Activated T-cell treated with anti-CD3 and anti-CD28 coated beads, Interleukin-2, amount 50 U/mL, for 4 hours (primary cell): ENCODE results near the gene TMC4. TPM values are rescaled to one million over a fixed set of nuclear protein-coding genes. Genes with fewer than 3 reads are reported as not detected.

Experiments used
- ATAC-seq, 2 donors: fragments of 200-7000 bp; cut with Tn5 transposase; one replicate each; pipeline ENCODE4 v1.10.0; 2021
- DNase-seq: peaks from one replicate; pipeline ENCODE4 v3.0.0-alpha.2; 2020
- H3K27me3 Mint-ChIP-seq: one replicate; pipeline ENCODE4 v1.8.0; 2021; ENCODE audit warnings: low read depth, mixed read lengths
- H3K36me3 Mint-ChIP-seq: one replicate; pipeline ENCODE4 v1.8.0; 2022; ENCODE audit warnings: mixed read lengths; ENCODE audit not compliant: insufficient read depth
- H3K4me1 Mint-ChIP-seq: one replicate; pipeline ENCODE4 v1.8.0; 2021; ENCODE audit warnings: low read depth, mixed read lengths
- H3K4me3 Mint-ChIP-seq: one replicate; pipeline ENCODE4 v1.8.0; 2021; ENCODE audit warnings: mild to moderate bottlenecking, moderate library complexity, mixed read lengths
- H3K9me3 Mint-ChIP-seq: one replicate; pipeline ENCODE4 v1.8.0; 2021; ENCODE audit warnings: mixed read lengths
- total RNA-seq, 3 donors: library from RNA; stranded (reverse); gene quantifications; one replicate each; pipeline ENCODE4 v1.2.1, GENCODE V29; 2021

The TMC4 gene
- total RNA-seq, 3 donors from 2014 or later: 0.63 to 0.98 (median 0.79) TPM

GRCh38 chr19:54159352-54160181, 13.4 kb downstream of the TMC4 start, which contains the start of gene LENG1:
TSS of gene LENG1 (minus strand) at chr19:54159721. CDS start at chr19:54159695, 26 bp downstream.
- Mint-ChIP-seq H3K27me3 (no peaks in the 10 kb centered on the region), H3K4me1 (peaks cover 68% of the 10 kb centered on the region), H3K9me3 (no peaks in the 10 kb centered on the region), H3K36me3 (peaks cover 16% of the 10 kb centered on the region), H3K4me3 (peak within 1 kb of the TSS; percentile 97)
- ATAC-seq (peak; percentile 90 to 91), DNase-seq (peak; percentile 97)

- no peak for DNase-seq
- Mint-ChIP-seq H3K4me1 (peaks cover 67% of the 10 kb centered on the region), H3K36me3 (peaks cover 20% of the 10 kb centered on the region)
Measured at GRCh38 chr19:54158812-54159351, 14.1 kb downstream of the TMC4 start.

GRCh38 chr19:54156953-54157352, 16.0 kb downstream of the TMC4 start:
- Mint-ChIP-seq H3K4me3 (peak overlapping the region; percentile 38), H3K4me1 (peaks cover 58% of the 10 kb centered on the region)

More at GRCh38 chr19:54158812-54159351, 14.1 kb downstream of the TMC4 start:
- Mint-ChIP-seq H3K27me3 (no peaks in the 10 kb centered on the region), H3K9me3 (no peaks in the 10 kb centered on the region), H3K4me3 (peak overlapping the region; percentile 97)
- ATAC-seq: no peak

GRCh38 chr19:54156490-54156889, 16.5 kb downstream of the TMC4 start:
- Mint-ChIP-seq H3K9me3 (no peaks in the 10 kb centered on the region), H3K27me3 (no peaks in the 10 kb centered on the region), H3K36me3 (peaks cover 22% of the 10 kb centered on the region), H3K4me1 (peaks cover 55% of the 10 kb centered on the region), H3K4me3 (no peak overlapping the region)
- DNase-seq: no peak
- no peak for ATAC-seq

More at GRCh38 chr19:54156953-54157352, 16.0 kb downstream of the TMC4 start:
- no peak for ATAC-seq
- Mint-ChIP-seq H3K36me3 (peaks cover 22% of the 10 kb centered on the region), H3K27me3 (no peaks in the 10 kb centered on the region), H3K9me3 (no peaks in the 10 kb centered on the region)
- no peak for DNase-seq

GRCh38 chr19:54155694-54156093, 17.3 kb downstream of the TMC4 start:
- Mint-ChIP-seq H3K36me3 (peaks cover 28% of the 10 kb centered on the region), H3K27me3 (no peaks in the 10 kb centered on the region), H3K9me3 (no peaks in the 10 kb centered on the region), H3K4me3 (no peak overlapping the region), H3K4me1 (peaks cover 51% of the 10 kb centered on the region)
- ATAC-seq (no peak), DNase-seq (no peak)

GRCh38 chr19:54154603-54155345, 18.2 kb downstream of the TMC4 start:
- DNase-seq (no peak), ATAC-seq (no peak)
- Mint-ChIP-seq H3K9me3 (no peaks in the 10 kb centered on the region), H3K27me3 (no peaks in the 10 kb centered on the region), H3K4me3 (no peak overlapping the region), H3K36me3 (peaks cover 32% of the 10 kb centered on the region), H3K4me1 (peaks cover 43% of the 10 kb centered on the region)

GRCh38 chr19:54153731-54154326, 19.1 kb downstream of the TMC4 start:
- DNase-seq (no peak), ATAC-seq (no peak)
- Mint-ChIP-seq H3K9me3 (no peaks in the 10 kb centered on the region), H3K36me3 (peaks cover 39% of the 10 kb centered on the region), H3K4me1 (peaks cover 37% of the 10 kb centered on the region), H3K27me3 (no peaks in the 10 kb centered on the region), H3K4me3 (no peak overlapping the region)

GRCh38 chr19:54152878-54153524, 20.0 kb downstream of the TMC4 start:
- Mint-ChIP-seq H3K27me3 (no peaks in the 10 kb centered on the region), H3K4me1 (peaks cover 29% of the 10 kb centered on the region), H3K4me3 (no peak overlapping the region)

GRCh38 chr19:54152267-54152666, 20.7 kb downstream of the TMC4 start:
- H3K9me3 Mint-ChIP-seq: no peaks in the 10 kb centered on the region
- H3K36me3 Mint-ChIP-seq: peaks cover 39% of the 10 kb centered on the region
- no peak for ATAC-seq
- H3K27me3 Mint-ChIP-seq: no peaks in the 10 kb centered on the region
- H3K4me3 Mint-ChIP-seq: no peak overlapping the region
- no peak for DNase-seq
- peaks cover 28% of the 10 kb centered on the region for H3K4me1 Mint-ChIP-seq

More at GRCh38 chr19:54152878-54153524, 20.0 kb downstream of the TMC4 start:
- ATAC-seq: no peak
- H3K36me3 Mint-ChIP-seq: peaks cover 37% of the 10 kb centered on the region
- no peaks in the 10 kb centered on the region for H3K9me3 Mint-ChIP-seq
- no peak for DNase-seq

- ATAC-seq (no peak), DNase-seq (no peak)
- H3K36me3 Mint-ChIP-seq: peaks cover 41% of the 10 kb centered on the region
- no peaks in the 10 kb centered on the region for H3K9me3 Mint-ChIP-seq
- H3K4me1 Mint-ChIP-seq: peaks cover 24% of the 10 kb centered on the region
- no peaks in the 10 kb centered on the region for H3K27me3 Mint-ChIP-seq
- no peak overlapping the region for H3K4me3 Mint-ChIP-seq
Measured at GRCh38 chr19:54151362-54152035, 21.5 kb downstream of the TMC4 start.

- peaks cover 10% of the 10 kb centered on the region for H3K4me1 Mint-ChIP-seq
- DNase-seq: no peak
- H3K27me3 Mint-ChIP-seq: no peaks in the 10 kb centered on the region
- H3K4me3 Mint-ChIP-seq: no peak overlapping the region
- peaks cover 40% of the 10 kb centered on the region for H3K36me3 Mint-ChIP-seq
- no peaks in the 10 kb centered on the region for H3K9me3 Mint-ChIP-seq
- ATAC-seq: no peak
Measured at GRCh38 chr19:54149021-54149812, 23.7 kb downstream of the TMC4 start.

GRCh38 chr19:54148158-54148557, 24.8 kb downstream of the TMC4 start:
- ATAC-seq: no peak
- Mint-ChIP-seq H3K9me3 (no peaks in the 10 kb centered on the region), H3K4me1 (no peaks in the 10 kb centered on the region), H3K36me3 (peaks cover 47% of the 10 kb centered on the region), H3K4me3 (no peak overlapping the region), H3K27me3 (no peaks in the 10 kb centered on the region)
- DNase-seq: no peak

GRCh38 chr19:54147676-54148075, 25.3 kb downstream of the TMC4 start:
- Mint-ChIP-seq H3K4me1 (no peaks in the 10 kb centered on the region), H3K36me3 (peaks cover 50% of the 10 kb centered on the region), H3K27me3 (no peaks in the 10 kb centered on the region), H3K4me3 (no peak overlapping the region), H3K9me3 (no peaks in the 10 kb centered on the region)
- no peak for DNase-seq
- ATAC-seq: no peak
